Measurements from ENCODE around the gene MMS19.

DNA sequence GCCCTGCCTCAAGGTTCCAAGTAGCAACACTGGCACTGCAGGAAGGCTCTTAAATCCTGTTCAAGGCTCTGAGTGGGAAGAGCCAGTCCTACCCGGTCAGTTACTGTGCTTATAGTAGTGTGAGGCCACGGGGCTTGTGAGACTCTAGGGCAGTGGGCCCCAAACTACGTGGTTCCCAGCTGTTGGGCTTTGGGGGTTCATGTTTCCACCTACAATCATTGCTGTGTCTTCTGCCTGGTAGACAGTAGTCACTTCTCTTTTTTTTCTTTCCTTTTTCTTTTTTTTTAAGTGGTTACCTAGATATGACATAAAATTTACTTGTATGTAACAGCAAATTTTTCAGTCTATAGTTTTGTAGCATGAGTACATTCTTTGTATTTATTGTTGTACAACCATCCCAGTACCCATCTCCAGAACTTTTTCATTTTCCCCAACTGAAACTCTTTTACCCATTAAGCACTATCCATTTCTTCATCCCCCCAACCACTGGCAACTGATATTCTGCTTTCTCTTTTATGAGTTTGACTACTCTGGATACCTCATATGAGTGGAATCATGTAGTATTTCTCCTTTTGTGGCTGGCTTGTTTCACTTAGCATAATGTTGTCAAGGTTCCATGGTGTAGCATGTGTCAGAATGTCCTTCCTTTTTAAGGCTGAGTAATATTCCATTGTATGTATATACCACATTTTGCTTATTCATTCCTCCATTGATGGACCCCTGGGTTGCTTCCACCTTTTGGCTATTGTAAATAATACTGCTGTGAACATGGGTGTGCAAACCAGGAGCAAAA, 8.2 kb upstream of the MMS19 start:
- TF ChIP-seq, protein P1, sequence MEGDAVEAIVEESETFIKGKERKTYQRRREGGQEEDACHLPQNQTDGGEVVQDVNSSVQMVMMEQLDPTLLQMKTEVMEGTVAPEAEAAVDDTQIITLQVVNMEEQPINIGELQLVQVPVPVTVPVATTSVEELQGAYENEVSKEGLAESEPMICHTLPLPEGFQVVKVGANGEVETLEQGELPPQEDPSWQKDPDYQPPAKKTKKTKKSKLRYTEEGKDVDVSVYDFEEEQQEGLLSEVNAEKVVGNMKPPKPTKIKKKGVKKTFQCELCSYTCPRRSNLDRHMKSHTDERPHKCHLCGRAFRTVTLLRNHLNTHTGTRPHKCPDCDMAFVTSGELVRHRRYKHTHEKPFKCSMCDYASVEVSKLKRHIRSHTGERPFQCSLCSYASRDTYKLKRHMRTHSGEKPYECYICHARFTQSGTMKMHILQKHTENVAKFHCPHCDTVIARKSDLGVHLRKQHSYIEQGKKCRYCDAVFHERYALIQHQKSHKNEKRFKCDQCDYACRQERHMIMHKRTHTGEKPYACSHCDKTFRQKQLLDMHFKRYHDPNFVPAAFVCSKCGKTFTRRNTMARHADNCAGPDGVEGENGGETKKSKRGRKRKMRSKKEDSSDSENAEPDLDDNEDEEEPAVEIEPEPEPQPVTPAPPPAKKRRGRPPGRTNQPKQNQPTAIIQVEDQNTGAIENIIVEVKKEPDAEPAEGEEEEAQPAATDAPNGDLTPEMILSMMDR (IDR thresholded peaks at IDR 0.05): no peak
- TF ChIP-seq, protein P2, sequence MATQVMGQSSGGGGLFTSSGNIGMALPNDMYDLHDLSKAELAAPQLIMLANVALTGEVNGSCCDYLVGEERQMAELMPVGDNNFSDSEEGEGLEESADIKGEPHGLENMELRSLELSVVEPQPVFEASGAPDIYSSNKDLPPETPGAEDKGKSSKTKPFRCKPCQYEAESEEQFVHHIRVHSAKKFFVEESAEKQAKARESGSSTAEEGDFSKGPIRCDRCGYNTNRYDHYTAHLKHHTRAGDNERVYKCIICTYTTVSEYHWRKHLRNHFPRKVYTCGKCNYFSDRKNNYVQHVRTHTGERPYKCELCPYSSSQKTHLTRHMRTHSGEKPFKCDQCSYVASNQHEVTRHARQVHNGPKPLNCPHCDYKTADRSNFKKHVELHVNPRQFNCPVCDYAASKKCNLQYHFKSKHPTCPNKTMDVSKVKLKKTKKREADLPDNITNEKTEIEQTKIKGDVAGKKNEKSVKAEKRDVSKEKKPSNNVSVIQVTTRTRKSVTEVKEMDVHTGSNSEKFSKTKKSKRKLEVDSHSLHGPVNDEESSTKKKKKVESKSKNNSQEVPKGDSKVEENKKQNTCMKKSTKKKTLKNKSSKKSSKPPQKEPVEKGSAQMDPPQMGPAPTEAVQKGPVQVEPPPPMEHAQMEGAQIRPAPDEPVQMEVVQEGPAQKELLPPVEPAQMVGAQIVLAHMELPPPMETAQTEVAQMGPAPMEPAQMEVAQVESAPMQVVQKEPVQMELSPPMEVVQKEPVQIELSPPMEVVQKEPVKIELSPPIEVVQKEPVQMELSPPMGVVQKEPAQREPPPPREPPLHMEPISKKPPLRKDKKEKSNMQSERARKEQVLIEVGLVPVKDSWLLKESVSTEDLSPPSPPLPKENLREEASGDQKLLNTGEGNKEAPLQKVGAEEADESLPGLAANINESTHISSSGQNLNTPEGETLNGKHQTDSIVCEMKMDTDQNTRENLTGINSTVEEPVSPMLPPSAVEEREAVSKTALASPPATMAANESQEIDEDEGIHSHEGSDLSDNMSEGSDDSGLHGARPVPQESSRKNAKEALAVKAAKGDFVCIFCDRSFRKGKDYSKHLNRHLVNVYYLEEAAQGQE (IDR thresholded peaks at IDR 0.05; ENCODE audit: insufficient read depth in 1 of 2, low read depth in 2 of 2, low read length in 1 of 2): no peak
- TF ChIP-seq POLR2AphosphoS5 (IDR thresholded peaks at IDR 0.05; ENCODE audit: low read depth, low read length) (no peak), SIN3A (IDR thresholded peaks at IDR 0.05; ENCODE audit: borderline replicate concordance, insufficient read depth, low read depth, low read length) (no peak)

All from Panc1 (cell line).